Panc1 (cell line): ENCODE measurements around the gene NRSN1.

ENCODE experiments used
- POLR2AphosphoS5 ChIP-seq: IDR thresholded peaks from 2 replicates; pipeline ENCODE4 v1.6.1; 2012; ENCODE audit warnings: mild to moderate bottlenecking, low read depth, low read length, moderate library complexity
- SIN3A ChIP-seq: IDR thresholded peaks from 2 replicates; pipeline ENCODE4 v1.6.1; 2012; ENCODE audit warnings: low read depth, mild to moderate bottlenecking, low read length, moderate library complexity, borderline replicate concordance; ENCODE audit not compliant: insufficient read depth
- TCF7L2 ChIP-seq: IDR thresholded peaks from 2 replicates; pipeline ENCODE4 v1.6.1; 2011; ENCODE audit warnings: mild to moderate bottlenecking, low read depth, low read length, inconsistent platforms
- TF ChIP-seq, protein P1 (sequence below), 2 experiments: IDR thresholded peaks; 2 replicates each; pipeline ENCODE4 v1.6.1; 2011 to 2012; ENCODE audit warnings: low read depth in 2 of 2, control low read depth in 1 of 2, low read length in 1 of 2, mild to moderate bottlenecking in 1 of 2, moderate library complexity in 1 of 2; ENCODE audit not compliant: insufficient read depth in 1 of 2
- TF ChIP-seq, protein P2 (sequence below): fragments of 450-650 bp; IDR thresholded peaks from 2 replicates; pipeline ENCODE4 v1.5.1; 2017; ENCODE audit warnings: mild to moderate bottlenecking

DNA sequence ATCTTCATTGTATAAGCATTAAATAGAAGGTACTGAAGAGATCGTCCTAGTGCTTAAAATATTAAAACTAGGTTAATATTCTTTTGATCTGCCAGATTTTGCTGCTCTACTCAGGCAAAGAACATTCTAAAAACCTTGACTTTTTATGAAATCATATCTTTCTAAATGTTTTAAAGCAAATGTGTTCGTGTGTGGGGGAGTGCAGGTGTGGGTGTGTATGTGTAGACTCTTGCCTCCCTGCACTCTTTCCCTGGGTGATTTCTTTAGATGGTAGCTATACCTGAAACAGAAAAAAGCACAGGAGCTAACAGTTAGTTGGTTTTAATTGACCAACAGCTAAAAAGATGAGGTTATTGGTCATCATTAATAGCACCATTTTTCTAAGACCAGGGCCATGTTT, 5.7 kb downstream of the NRSN1 start:
- TF ChIP-seq POLR2AphosphoS5 (no peak), TCF7L2 (no peak), SIN3A (no peak)
- TF ChIP-seq, protein P1, sequence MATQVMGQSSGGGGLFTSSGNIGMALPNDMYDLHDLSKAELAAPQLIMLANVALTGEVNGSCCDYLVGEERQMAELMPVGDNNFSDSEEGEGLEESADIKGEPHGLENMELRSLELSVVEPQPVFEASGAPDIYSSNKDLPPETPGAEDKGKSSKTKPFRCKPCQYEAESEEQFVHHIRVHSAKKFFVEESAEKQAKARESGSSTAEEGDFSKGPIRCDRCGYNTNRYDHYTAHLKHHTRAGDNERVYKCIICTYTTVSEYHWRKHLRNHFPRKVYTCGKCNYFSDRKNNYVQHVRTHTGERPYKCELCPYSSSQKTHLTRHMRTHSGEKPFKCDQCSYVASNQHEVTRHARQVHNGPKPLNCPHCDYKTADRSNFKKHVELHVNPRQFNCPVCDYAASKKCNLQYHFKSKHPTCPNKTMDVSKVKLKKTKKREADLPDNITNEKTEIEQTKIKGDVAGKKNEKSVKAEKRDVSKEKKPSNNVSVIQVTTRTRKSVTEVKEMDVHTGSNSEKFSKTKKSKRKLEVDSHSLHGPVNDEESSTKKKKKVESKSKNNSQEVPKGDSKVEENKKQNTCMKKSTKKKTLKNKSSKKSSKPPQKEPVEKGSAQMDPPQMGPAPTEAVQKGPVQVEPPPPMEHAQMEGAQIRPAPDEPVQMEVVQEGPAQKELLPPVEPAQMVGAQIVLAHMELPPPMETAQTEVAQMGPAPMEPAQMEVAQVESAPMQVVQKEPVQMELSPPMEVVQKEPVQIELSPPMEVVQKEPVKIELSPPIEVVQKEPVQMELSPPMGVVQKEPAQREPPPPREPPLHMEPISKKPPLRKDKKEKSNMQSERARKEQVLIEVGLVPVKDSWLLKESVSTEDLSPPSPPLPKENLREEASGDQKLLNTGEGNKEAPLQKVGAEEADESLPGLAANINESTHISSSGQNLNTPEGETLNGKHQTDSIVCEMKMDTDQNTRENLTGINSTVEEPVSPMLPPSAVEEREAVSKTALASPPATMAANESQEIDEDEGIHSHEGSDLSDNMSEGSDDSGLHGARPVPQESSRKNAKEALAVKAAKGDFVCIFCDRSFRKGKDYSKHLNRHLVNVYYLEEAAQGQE (IDR thresholded peaks at IDR 0.05; ENCODE audit: insufficient read depth in 1 of 2, low read depth in 2 of 2, low read length in 1 of 2), result no peak
- TF ChIP-seq, protein P2, sequence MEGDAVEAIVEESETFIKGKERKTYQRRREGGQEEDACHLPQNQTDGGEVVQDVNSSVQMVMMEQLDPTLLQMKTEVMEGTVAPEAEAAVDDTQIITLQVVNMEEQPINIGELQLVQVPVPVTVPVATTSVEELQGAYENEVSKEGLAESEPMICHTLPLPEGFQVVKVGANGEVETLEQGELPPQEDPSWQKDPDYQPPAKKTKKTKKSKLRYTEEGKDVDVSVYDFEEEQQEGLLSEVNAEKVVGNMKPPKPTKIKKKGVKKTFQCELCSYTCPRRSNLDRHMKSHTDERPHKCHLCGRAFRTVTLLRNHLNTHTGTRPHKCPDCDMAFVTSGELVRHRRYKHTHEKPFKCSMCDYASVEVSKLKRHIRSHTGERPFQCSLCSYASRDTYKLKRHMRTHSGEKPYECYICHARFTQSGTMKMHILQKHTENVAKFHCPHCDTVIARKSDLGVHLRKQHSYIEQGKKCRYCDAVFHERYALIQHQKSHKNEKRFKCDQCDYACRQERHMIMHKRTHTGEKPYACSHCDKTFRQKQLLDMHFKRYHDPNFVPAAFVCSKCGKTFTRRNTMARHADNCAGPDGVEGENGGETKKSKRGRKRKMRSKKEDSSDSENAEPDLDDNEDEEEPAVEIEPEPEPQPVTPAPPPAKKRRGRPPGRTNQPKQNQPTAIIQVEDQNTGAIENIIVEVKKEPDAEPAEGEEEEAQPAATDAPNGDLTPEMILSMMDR, result no peak
